GM19468 (cell line): ENCODE data around the gene PRMT2.

ENCODE experiments used
- ATAC-seq: cut with Tn5 transposase; IDR thresholded peaks from one replicate; pipeline ENCODE4 v1.9.1; 2021; ENCODE audit warnings: mild to moderate bottlenecking, moderate library complexity, moderate number of reproducible peaks; ENCODE audit not compliant: unreplicated experiment; ENCODE audit errors: extremely low read depth

The PRMT2 gene

DNA sequence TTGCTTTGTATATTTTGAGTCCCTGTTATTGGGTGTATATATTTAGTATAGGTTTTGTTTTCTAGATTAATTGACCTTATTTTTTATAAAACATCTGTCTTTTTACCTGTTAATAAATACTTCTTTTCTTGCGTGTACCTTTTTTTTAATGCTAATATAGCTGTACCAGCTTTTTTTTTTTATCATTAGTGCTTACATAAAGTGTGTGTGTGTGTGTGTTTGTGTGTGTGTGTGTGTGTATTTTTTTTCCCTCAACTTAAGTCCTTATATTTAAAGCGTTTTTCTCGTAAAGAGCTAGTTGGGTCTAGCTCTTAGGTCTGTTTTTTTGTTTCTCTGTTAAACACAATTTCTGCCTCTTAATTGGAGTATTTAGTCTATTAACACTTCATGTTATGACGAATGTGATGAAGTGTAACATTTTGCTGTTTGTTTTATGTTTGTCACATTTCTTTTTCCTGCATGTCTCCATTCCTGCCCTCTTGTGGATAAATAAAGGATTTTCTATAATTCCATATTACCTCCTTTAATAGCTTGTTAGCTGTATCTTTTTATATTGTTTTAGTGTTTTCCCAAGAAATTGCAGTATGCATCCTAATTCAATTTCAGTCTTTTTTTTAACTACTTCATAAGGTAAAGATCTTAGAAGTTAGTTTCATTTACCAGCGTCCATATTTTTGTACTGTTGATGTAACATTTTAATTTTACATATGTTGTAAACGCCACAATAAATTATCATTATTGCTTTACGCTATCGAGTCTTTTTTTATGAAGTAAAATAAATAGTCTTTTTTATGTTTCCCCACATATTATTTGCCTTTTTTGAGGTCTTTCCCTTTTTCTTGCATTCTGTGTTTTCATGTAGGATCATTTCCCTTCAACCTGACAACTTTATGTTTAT is 4.3 kb downstream of the PRMT2 start:
- no peak for ATAC-seq

DNA sequence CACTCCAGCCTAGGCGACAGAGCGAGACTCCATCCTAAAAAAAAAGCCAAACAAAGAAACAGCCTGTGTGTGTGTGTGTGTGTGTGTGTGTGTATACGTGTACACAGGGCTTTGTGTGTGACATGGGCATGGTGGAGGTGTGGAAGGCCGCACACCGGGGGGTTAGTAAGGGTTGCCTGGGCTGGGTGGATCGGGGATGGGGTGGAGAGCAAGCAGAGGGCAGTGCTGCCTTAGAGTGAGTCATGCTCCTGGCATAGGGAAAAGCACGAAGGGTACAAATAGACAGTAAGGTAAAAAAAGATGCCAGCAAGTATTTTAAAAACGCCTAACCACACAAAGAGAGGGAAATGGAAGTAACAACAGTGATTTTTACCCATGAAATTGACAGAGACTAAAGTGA is 6.2 kb downstream of the PRMT2 start:
- no peak for ATAC-seq

DNA sequence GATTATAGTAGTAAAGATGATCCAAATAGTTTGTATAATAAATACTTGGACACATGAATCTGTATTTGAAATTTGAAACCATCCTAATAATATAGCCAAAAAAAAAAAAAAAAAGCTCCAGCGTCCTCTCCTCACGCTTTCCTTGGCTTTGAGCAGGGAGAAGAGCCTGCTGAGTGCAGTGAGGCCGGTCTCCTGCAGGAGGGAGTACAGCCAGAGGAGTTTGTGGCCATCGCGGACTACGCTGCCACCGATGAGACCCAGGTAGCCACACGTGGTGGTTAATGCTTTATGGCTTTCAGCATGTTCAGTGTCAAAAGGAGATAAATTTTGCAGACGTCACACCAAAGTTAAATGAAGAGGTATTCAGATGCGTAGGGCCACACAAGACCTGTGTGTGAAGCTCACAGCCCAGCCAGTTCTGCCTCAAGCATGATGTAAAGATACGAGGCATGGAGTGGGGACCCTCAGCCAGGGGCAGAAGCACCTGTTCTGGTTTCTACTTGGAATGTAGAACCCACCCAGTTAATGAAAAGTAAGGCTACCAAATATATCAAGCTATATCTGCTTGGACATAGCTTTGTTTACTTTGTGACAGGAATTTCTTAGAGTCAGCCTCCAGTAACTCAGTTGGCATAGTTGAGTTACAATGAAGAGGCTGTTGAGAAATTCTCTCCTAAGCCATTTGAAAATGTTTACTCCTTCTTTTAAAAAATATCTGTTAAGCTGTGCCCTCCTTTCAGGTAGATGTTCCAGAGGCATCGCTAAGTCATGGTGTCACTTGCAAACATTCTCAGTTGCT is 8.1 kb downstream of the PRMT2 start:
- no peak for ATAC-seq

DNA sequence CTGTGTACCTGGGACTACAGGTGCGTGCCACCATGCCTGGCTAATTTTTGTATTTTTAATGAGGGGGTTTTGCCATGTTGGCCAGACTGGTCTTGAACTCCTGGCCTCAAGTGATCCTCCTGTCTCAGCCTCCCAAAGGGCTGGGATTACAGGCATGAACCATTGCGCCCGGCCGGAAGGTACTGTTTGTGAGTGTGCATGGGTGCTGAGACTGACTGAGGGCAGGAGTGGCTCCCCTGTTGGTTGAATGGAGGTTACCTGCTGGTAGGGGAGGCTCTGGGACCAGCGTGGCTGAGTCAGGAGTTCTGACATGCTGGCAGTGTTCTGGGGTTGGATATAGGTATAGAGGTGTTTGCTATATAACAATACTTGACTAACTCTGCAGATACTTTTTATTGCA is 10.4 kb downstream of the PRMT2 start:
- no peak for ATAC-seq

DNA sequence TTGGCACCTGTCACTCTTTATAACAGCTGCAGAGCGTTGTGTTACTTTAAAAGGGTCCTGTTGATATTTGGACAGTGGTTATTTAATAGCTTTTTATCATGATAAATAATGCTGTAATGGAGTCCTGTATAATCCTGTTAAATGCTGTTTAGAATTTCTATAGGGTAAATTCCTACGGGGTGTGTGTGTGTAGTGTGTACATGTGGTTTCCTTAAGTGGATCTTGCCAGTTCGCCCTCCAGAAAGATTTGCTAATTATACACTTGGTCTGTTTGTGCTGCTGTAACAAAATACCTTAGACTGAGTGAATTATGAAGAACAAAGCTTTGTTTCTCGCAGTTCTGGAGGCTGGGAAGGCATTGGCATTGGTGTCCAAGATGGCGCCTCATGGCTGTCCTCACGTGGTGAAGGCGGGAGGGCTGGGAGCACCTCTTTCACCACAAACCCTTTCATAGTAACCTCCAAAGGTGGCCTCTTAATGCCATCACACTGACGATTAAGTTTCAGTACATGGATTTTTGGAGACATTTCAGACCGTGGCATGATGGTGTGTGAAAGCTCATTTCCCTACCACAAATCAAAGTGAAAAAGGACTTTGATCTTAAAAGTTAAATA is 11.2 kb downstream of the PRMT2 start:
- no peak for ATAC-seq

DNA sequence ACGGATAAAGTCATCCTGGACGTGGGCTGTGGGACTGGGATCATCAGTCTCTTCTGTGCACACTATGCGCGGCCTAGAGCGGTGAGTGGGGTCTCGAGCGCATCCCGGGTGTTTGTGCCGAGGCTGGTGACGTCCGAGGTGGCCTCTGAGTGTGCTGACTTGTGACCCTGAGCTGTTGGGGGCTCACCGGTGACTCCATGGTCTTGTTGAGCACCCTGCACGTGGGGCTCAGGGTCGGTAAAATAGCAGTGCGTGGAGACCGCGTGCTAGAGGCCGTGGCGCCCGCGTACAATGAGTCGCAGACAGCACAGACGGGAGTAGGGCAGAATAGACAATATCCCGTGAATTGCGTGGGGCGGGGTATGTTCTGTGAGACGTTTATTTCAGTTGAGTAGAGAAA is 13.1 kb downstream of the PRMT2 start:
- no peak for ATAC-seq

DNA sequence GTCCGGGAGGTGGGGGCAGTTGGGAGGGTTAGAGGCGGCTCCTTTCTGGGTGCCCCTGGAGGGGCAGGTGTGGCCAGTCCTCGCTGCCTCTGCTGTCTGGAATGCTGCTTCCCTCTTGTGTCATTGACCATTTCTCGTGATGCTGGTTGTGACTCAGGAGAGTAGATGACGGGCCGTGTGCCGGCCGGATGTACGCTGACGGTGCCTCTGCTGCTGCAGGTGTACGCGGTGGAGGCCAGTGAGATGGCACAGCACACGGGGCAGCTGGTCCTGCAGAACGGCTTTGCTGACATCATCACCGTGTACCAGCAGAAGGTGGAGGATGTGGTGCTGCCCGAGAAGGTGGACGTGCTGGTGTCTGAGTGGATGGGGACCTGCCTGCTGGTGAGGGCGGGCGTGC is 13.9 kb downstream of the PRMT2 start:
- no peak for ATAC-seq

DNA sequence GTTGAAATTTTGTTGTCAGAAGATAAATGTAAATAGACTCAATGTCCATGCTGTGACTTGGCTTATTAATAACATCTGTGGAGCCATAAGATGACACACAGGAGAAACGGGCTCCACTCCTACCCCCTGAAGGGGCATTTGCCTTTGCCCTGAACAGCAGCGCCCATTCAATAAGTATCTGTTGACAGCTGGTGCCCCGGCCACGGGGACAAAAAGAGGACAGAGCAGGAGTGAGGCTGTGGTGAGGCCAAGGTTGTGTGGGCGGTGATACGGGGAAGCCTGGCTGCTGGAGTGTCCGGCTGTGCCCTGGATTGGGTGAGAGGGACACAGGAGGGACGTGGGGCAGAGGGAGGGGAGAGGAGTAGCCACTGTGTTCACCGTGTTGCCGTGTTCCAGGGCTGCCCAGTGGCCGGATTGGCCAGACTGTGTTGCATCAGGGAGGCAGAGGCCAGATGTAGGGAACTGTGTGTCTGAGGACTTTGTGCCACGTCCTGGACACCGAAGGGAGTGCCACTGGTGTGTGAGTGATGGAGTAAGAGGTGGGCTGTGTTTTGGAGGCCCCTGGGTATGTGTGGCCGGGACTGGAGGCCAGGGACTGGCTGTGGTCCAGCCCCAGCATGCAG is 15.1 kb downstream of the PRMT2 start:
- no peak for ATAC-seq

DNA sequence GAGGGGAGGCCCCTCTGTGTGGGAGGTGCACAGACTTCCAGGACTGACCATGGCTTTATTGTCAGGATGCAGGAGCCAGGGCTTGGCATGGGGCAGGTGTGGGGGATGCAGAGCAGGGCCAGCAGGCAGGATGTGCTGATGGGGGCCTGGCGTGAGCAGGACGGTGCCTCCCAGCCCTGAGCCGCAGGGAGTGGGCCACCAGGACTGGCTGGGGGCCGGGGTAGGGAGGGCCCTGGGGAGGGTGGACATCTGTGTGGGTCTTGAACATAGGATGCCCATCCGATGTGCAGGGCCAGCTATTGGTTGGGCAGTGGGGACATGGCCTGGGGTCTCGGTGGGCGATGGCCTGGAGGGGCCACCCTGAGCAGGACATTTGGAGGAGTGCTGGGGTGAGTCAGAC is 15.6 kb downstream of the PRMT2 start:
- no peak for ATAC-seq

DNA sequence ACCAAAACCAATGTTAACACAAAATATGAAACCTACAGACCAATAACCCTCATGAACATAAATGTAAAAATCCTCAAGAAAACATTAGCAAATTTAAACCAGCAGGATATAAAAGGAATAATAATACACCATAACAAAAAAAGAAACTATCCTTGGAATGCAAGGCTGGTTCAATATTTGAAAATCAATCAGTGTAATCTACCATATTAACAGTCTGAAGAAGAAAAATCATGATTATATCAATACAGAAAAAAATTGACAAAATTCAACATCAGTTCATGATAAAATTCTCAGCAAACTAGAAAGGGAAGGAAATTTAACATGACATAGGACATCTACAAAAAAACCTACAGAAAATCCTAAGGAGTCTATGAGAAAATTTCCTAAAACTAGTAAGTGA is 19.8 kb downstream of the PRMT2 start:
- ATAC-seq = no peak

DNA sequence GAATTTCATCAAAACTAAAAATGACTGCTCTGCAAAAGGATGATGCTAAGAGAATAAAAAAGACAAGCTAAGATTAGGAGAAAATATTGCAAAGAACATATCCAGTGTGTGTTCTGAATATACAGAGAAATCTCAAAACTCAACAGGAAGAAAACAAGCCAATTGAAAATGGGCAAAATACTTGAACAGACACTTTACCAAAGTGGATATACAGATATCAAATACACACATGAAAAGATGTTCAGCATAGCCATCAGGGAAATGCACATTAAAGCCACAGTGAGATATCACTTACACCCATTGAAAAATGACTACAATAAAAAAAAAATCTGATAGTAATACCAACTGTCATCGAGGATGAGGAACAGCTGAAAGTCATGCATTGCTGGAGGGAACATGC is 21.3 kb downstream of the PRMT2 start:
- no peak for ATAC-seq

DNA sequence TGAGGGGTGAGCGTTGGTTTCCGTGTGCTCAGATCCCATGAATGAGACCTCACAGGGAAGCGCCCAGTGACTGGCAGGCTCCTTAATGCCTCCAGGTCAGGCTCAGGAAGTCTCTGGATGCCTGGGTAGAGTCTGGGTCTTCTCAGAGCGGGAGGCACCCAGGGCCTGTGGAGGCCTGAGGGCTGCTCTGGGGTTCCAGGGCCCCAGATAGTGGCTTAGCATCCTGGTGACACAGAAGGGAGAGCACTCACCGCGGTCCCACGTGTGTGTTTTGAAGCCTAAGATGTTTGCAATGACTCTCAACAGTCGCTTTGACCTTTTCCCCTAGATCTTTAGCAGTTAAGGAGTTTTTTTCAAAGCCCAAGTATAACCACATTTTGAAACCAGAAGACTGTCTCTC is 25.0 kb downstream of the PRMT2 start:
- ATAC-seq = no peak

DNA sequence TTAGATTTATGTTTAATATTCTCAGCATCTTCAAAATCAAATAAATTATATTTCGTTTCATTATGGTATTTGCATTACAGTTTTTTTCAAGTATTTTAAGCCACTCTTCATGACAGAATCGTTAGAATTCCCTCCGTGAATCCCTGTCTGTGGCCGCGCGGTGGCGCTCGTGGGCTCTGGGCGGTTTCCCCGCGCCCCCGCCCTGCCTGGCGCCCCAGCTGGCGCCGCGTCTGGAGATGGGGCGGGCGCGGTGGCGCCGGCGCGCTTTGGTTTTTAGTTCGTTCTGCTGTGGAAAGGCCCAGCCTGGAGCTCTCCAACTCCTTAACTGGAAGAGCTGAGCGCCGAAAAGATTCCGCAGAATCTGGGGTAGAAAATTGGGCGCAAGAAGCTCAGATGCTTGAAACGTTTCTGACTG is 25.7 kb downstream of the PRMT2 start:
- no peak for ATAC-seq

DNA sequence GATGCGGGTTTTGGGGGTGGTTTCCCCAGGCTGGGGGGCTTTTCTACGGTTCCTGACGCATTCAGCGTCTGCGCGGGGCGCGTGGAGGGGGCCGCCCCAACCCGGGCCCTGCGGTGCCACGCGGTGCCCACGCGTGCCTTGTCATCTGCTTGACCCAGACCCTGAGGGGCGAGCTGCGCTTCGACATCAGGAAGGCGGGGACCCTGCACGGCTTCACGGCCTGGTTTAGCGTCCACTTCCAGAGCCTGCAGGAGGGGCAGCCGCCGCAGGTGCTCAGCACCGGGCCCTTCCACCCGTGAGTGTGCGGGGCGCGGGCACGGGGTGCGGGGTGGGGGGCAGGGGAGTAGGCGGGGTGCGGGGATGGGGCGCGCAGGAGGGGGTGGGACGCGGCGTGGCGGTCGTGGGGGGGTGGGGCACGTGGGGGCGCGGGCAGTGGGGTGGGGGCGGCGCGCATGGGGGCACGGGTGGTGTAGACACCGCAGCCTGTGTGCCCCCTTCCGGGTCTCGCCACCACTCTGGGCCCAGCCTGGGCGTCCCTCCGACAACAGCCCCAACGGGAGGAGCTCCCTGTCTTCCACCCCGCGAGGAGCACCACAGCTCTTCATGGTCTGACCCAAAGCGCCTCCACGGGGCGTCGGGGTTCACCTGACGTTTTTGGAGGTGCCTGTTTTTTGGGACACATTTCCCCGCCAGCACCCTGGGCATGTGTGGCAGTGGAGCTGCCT is 26.3 kb downstream of the PRMT2 start:
- no peak for ATAC-seq

DNA sequence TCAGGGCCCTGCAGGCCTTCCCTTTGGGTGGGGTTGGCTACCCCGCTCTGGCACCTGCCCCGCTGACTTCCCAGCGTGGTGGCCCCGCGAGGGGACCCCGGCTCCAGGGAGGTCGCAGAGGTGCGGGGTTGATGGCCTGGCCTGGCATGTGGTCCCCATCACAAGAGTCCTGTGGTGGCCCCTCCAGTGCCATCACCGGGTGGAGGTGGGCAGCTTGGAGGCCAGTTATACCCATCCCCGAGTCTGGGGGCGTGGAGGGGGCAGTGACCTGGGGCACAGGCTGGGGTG is 26.8 kb downstream of the PRMT2 start:
- ATAC-seq = no peak

DNA sequence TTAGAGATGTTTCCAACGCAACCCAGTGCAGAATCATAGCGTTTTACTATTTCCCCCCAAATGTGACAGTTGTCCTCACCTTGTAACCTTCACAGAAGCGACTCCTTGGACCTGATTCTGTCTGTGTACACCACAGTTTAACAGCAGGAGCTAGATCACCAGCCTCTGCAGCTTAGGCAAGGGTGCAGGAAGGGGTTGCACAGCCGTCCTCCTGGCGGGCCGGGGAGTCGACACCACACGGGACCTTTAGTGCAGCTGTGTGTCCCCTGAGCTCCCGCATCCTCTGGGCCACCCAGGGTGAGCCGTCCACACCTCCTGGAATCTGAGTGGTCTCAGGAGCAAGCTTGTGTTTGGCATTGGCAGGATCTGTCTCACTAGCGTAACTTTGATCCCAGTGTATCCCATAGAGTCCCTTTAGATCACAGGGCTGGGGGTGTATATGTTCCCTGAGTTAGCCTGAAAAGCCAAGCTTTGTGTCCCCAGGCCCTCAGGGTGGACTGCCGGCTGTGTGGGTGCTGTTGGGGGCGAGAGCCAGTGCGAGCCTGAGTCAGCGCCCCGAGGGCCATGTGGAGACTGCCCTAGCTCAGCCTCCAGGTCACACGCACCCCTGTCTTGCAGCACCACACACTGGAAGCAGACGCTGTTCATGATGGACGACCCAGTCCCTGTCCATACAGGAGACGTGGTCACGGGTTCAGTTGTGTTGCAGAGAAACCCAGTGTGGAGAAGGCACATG is 27.5 kb downstream of the PRMT2 start:
- ATAC-seq = no peak

DNA sequence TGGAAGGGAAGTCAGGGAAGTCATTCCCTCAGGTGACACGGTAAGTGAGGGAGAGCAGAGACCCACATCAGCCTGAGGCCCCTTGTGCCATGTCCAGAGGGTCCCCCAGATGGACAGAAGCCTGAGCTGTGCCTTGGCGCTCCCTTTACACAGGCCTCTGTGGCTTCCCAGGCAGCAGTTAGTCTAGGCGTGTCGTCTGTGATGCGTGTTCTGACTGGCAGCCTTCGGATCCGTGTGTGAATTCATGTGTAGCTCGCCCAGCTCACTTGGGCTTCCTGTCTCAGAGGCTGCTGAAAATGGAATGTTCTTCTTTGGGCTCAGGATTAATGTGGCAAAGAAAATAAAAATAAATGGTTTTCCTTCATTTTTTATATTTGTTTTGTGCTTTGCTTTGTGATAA is 28.3 kb downstream of the PRMT2 start:
- ATAC-seq = no peak

DNA sequence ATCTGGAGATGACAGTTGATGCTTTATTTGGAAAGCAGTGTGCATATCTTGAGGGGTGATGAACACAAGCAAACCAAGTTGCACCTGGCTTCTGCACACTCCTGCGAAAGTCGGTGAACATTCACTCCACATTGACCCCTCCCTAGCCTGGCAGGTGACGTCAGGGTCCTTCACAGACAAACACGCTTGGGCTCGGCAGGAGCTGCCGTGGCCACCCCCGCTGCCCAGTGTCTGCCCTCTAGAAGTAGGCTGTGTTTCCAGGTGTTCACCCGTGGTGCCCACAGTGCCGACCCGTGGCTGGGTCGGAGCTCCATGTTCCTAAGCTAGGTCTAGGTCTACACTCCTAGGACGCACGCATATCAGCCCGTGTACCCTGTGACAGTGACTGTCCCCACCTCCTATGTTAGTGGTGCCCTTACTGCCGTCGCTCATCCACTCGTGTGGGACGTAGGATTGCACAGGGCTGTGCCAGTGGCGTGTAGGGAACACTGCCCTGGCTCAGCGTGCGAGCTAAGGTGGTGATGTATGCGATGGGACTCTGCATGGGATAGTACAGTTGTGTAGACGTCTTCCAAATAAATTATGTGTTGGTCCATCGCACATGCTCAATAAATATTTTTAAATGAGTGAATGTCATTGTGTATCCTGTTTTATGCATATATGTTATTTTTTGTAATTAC is 29.0 kb downstream of the PRMT2 start:
- ATAC-seq = no peak

DNA sequence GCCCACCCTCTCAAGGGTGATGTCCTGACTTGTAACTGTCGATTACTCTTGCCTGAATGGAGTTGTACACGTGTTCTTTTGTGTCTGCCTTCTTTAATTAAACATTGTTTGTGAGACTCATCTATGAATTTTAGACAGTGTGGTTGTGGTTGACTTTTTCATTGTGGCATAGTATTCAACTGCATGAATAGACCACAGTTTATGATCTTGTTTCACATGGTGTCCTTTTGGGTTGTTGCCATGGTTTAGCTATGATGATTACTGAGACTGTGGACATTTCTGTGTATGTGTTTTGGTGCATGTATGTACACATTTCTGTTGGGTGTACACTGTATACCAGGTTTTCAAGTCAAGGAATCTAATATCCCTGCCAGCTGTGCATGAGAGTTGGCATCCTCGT is 30.1 kb downstream of the PRMT2 start:
- ATAC-seq = no peak
